Measurements from ENCODE around the gene TEX13C. TPM values are rescaled to one million over a fixed set of nuclear protein-coding genes. Genes with fewer than 3 reads are reported as not detected.

The TEX13C gene
- total RNA-seq, 1 experiment from 2014 or later: not detected

GRCh38 chrX:125289920-125290319 is 29.8 kb upstream of the TEX13C start:
- no TSS peak for BruUV-seq (replicated peaks)
- H3K27ac Mint-ChIP-seq (ENCODE audit: unreplicated experiment): no peak overlapping the region
- H3K9me3 Mint-ChIP-seq (ENCODE audit: low read depth, unreplicated experiment): peaks cover 8% of the 10 kb centered on the region
- H3K36me3 Mint-ChIP-seq (ENCODE audit: insufficient read depth, unreplicated experiment): no peaks in the 10 kb centered on the region
- no peak for DNase-seq
- no peak overlapping the region for H3K4me3 Mint-ChIP-seq (ENCODE audit: low read depth, unreplicated experiment)
- intact Hi-C loops (cut with micrococcal nuclease; ENCODE audit: unreplicated experiment): no loop called here
- CTCF ChIA-PET: no interaction called here
- no peak for TF ChIP-seq CTCF (IDR thresholded peaks at IDR 0.05; ENCODE audit: unreplicated experiment)
- no peaks in the 10 kb centered on the region for H3K4me1 Mint-ChIP-seq (ENCODE audit: low read depth, unreplicated experiment)
- H3K27me3 Mint-ChIP-seq (ENCODE audit: unreplicated experiment): no peaks in the 10 kb centered on the region

GRCh38 chrX:125291124-125291523 is 28.5 kb upstream of the TEX13C start:
- Mint-ChIP-seq H3K4me1 (ENCODE audit: low read depth, unreplicated experiment) (no peaks in the 10 kb centered on the region), H3K9me3 (ENCODE audit: low read depth, unreplicated experiment) (peaks cover 5% of the 10 kb centered on the region), H3K27ac (ENCODE audit: unreplicated experiment) (no peak overlapping the region), H3K27me3 (ENCODE audit: unreplicated experiment) (no peaks in the 10 kb centered on the region), H3K36me3 (ENCODE audit: insufficient read depth, unreplicated experiment) (no peaks in the 10 kb centered on the region), H3K4me3 (ENCODE audit: low read depth, unreplicated experiment) (no peak overlapping the region)
- no TSS peak for BruUV-seq (replicated peaks)
- CTCF ChIA-PET: no interaction called here
- DNase-seq: no peak
- TF ChIP-seq CTCF (IDR thresholded peaks at IDR 0.05; ENCODE audit: unreplicated experiment): no peak
- intact Hi-C loops (cut with micrococcal nuclease; ENCODE audit: unreplicated experiment): no loop called here

- intact Hi-C loops (cut with micrococcal nuclease; ENCODE audit: unreplicated experiment): no loop called here
- DNase-seq: no peak
- TF ChIP-seq CTCF (IDR thresholded peaks at IDR 0.05; ENCODE audit: unreplicated experiment): no peak
- no TSS peak for BruUV-seq (replicated peaks)
- Mint-ChIP-seq H3K36me3 (ENCODE audit: insufficient read depth, unreplicated experiment) (no peaks in the 10 kb centered on the region), H3K27me3 (ENCODE audit: unreplicated experiment) (no peaks in the 10 kb centered on the region), H3K4me1 (ENCODE audit: low read depth, unreplicated experiment) (no peaks in the 10 kb centered on the region), H3K4me3 (ENCODE audit: low read depth, unreplicated experiment) (no peak overlapping the region), H3K27ac (ENCODE audit: unreplicated experiment) (no peak overlapping the region), H3K9me3 (ENCODE audit: low read depth, unreplicated experiment) (peaks cover 4% of the 10 kb centered on the region)
- CTCF ChIA-PET: no interaction called here
These were observed 25.6 kb upstream of the TEX13C start for GRCh38 chrX:125293850-125294780.

- Mint-ChIP-seq H3K4me3 (ENCODE audit: low read depth, unreplicated experiment) (no peak overlapping the region), H3K27me3 (ENCODE audit: unreplicated experiment) (no peaks in the 10 kb centered on the region), H3K27ac (ENCODE audit: unreplicated experiment) (no peak overlapping the region), H3K36me3 (ENCODE audit: insufficient read depth, unreplicated experiment) (no peaks in the 10 kb centered on the region), H3K9me3 (ENCODE audit: low read depth, unreplicated experiment) (peaks cover 4% of the 10 kb centered on the region), H3K4me1 (ENCODE audit: low read depth, unreplicated experiment) (no peaks in the 10 kb centered on the region)
- BruUV-seq (replicated peaks): no TSS peak
- CTCF ChIA-PET: no interaction called here
- TF ChIP-seq CTCF (IDR thresholded peaks at IDR 0.05; ENCODE audit: unreplicated experiment): no peak
- DNase-seq: no peak
- intact Hi-C loops (cut with micrococcal nuclease; ENCODE audit: unreplicated experiment): no loop called here
These were observed 24.3 kb upstream of the TEX13C start for GRCh38 chrX:125295337-125295736.

Data from Calu3 (cell line).